Activated T-cell treated with anti-CD3 and anti-CD28 coated beads, Interleukin-2, amount 50 U/mL, for 4 hours (primary cell): ENCODE data around the gene RAB5A. TPM values are rescaled to one million over a fixed set of nuclear protein-coding genes. Genes with fewer than 3 reads are reported as not detected.
"Not testable (repeated sequence)": the region's sequence is repeated elsewhere in the genome, so short reads cannot be mapped to it uniquely, and the experiment has no call there.

Experiments
- ATAC-seq, 2 donors: fragments of 200-7000 bp; cut with Tn5 transposase; one replicate each; pipeline ENCODE4 v1.10.0; 2021
- DNase-seq: peaks from one replicate; pipeline ENCODE4 v3.0.0-alpha.2; 2020
- H3K27me3 Mint-ChIP-seq: one replicate; pipeline ENCODE4 v1.8.0; 2021; ENCODE audit warnings: low read depth, mixed read lengths
- H3K36me3 Mint-ChIP-seq: one replicate; pipeline ENCODE4 v1.8.0; 2022; ENCODE audit warnings: mixed read lengths; ENCODE audit not compliant: insufficient read depth
- H3K4me1 Mint-ChIP-seq: one replicate; pipeline ENCODE4 v1.8.0; 2021; ENCODE audit warnings: low read depth, mixed read lengths
- H3K4me3 Mint-ChIP-seq: one replicate; pipeline ENCODE4 v1.8.0; 2021; ENCODE audit warnings: mild to moderate bottlenecking, moderate library complexity, mixed read lengths
- H3K9me3 Mint-ChIP-seq: one replicate; pipeline ENCODE4 v1.8.0; 2021; ENCODE audit warnings: mixed read lengths
- total RNA-seq, 3 donors: library from RNA; stranded (reverse); gene quantifications; one replicate each; pipeline ENCODE4 v1.2.1, GENCODE V29; 2021

RAB5A gene
- total RNA-seq, 3 donors from 2014 or later, result 51.2 to 58.3 (median 55.3) TPM

DNA sequence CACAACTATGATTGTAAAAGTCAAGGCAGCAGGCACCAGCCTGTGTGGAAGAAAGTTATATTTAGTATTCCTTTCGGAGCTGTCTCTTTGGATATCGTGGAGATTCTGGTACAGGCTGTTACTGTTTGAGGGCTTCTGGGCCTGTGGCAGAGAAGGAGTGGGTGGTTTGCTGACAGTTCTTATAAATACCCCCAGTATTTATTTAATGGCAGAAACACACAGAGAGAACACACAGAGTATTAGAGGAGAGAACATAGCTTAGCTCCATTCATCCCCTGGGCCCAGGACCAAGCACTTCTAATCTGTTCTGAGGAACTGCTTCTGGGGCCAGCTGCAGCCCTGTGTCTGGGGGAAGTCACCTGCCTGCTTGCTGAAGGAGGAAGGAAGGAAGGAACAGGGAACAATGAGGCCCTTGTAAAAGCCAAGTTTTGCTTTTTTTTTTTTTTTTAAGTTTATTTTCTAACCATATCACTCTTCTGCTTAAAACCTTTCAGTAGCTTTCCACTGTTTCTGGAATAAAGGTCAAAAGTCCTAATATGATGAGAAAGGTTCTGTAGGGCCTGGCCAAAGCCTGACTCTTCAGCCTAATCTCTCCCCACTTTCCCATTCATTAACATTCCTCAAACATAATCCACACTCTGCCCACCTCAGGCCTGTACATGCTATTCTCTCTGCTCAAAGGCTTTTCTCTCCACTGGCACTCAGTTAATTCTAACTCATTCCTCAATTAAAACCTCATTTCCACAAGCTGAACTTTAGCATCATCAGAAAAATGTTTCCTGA is 76.9 kb downstream of the RAB5A start:
- Mint-ChIP-seq H3K27me3 (no peaks in the 10 kb centered on the region), H3K9me3 (no peaks in the 10 kb centered on the region), H3K4me3 (no peak overlapping the region), H3K4me1 (peaks cover 3% of the 10 kb centered on the region), H3K36me3 (no peaks in the 10 kb centered on the region)
- ATAC-seq, result no peak
- no peak for DNase-seq

- H3K4me1 Mint-ChIP-seq, result peaks cover 3% of the 10 kb centered on the region
- ATAC-seq, result no peak
- no peak overlapping the region for H3K4me3 Mint-ChIP-seq
- no peak for DNase-seq
- H3K27me3 Mint-ChIP-seq, result no peaks in the 10 kb centered on the region
- no peaks in the 10 kb centered on the region for H3K36me3 Mint-ChIP-seq
- no peaks in the 10 kb centered on the region for H3K9me3 Mint-ChIP-seq
Observed at GRCh38 chr3:20027136-20027535, 80.2 kb downstream of the RAB5A start.

GRCh38 chr3:20028905-20029331 is 82.0 kb downstream of the RAB5A start:
- Mint-ChIP-seq H3K4me1 (peaks cover 2% of the 10 kb centered on the region), H3K36me3 (no peaks in the 10 kb centered on the region), H3K27me3 (no peaks in the 10 kb centered on the region), H3K4me3 (no peak overlapping the region), H3K9me3 (no peaks in the 10 kb centered on the region)
- no peak for ATAC-seq
- no peak for DNase-seq

GRCh38 chr3:20031939-20032338 is 85.0 kb downstream of the RAB5A start:
- H3K27me3 Mint-ChIP-seq, DNase-seq, ATAC-seq, H3K36me3 Mint-ChIP-seq, H3K4me3 Mint-ChIP-seq, H3K9me3 Mint-ChIP-seq, H3K4me1 Mint-ChIP-seq: not testable (repeated sequence)

Other genes starting within 250 kb of the RAB5A start
- gene EFHB, start 12.9 kb upstream of the RAB5A start, total RNA-seq, result under 1 TPM in 2 of 3 donors, not detected in 1; 0.63 to 0.71 TPM
- not detected for gene PP2D1, start 65.2 kb downstream of the RAB5A start, total RNA-seq
- 10 to 100 TPM; 11.5 to 28.0 (median 18.9) TPM for gene KAT2B, start 93.3 kb downstream of the RAB5A start, total RNA-seq
- gene SGO1, start 239.1 kb downstream of the RAB5A start, total RNA-seq, result 1 to 10 TPM; 6.5 to 9.2 (median 7.7) TPM